H1 (cell line): ENCODE results near the gene CENPB.

Experiments
- BRCA1 ChIP-seq: IDR thresholded peaks from 2 replicates; pipeline ENCODE4 v1.6.1; 2012; ENCODE audit warnings: low read depth, low read length, improper control_type of control experiment
- CHD1 ChIP-seq: IDR thresholded peaks from 2 replicates; pipeline ENCODE4 v1.6.1; 2012; ENCODE audit warnings: low read depth, low read length, improper control_type of control experiment
- CREB1 ChIP-seq: IDR thresholded peaks from 2 replicates; pipeline ENCODE4 v1.6.1; 2012; ENCODE audit warnings: inconsistent platforms
- CTCF ChIP-seq, 3 experiments: IDR thresholded peaks; 1 replicate in 2 of 3; 2 replicates in 1 of 3; pipeline versions ENCODE4 v1.5.1 to v1.6.1; 2011; ENCODE audit warnings: low read length in 3 of 3, mild to moderate bottlenecking in 3 of 3, inconsistent platforms in 2 of 3, low read depth in 1 of 3, moderate library complexity in 1 of 3; ENCODE audit not compliant: insufficient read depth in 1 of 3; ENCODE audit errors: control extremely low read depth in 1 of 3
- EZH2 ChIP-seq: fragments of 200-600 bp; sonication (generic); IDR thresholded peaks from 2 replicates; pipeline ENCODE4 v1.7.1; 2012; ENCODE audit warnings: low read depth, mild to moderate bottlenecking, moderate library complexity, low read length, inconsistent platforms; ENCODE audit not compliant: severe bottlenecking
- JUND ChIP-seq: IDR thresholded peaks from 2 replicates; pipeline ENCODE4 v1.6.1; 2011; ENCODE audit warnings: mild to moderate bottlenecking, improper control_type of control experiment, low read length
- KDM5A ChIP-seq: fragments of 200-600 bp; IDR thresholded peaks from 2 replicates; pipeline ENCODE4 v1.7.1; 2012; ENCODE audit warnings: mild to moderate bottlenecking, low read length, inconsistent platforms, mixed read lengths
- POLR2A ChIP-seq, 2 experiments: IDR thresholded peaks; 1 replicate in 1 of 2; 2 replicates in 1 of 2; pipeline ENCODE4 v1.6.1; 2011; ENCODE audit warnings: low read depth in 2 of 2, low read length in 2 of 2, mild to moderate bottlenecking in 2 of 2; ENCODE audit errors: control extremely low read depth in 1 of 2
- POU5F1 ChIP-seq: IDR thresholded peaks from 2 replicates; pipeline ENCODE4 v1.6.1; 2011; ENCODE audit warnings: low read depth, mild to moderate bottlenecking, low read length, moderate library complexity
- TEAD4 ChIP-seq: IDR thresholded peaks from 2 replicates; pipeline ENCODE4 v1.6.1; 2012; ENCODE audit warnings: low read depth, low read length, inconsistent platforms, mixed read lengths

- TF ChIP-seq KDM5A (no peak), CTCF (IDR thresholded peaks at IDR 0.05; ENCODE audit: control extremely low read depth in 1 of 3, insufficient read depth in 1 of 3, low read depth in 1 of 3, low read length in 3 of 3) (no peak), POLR2A (IDR thresholded peaks at IDR 0.05; ENCODE audit: control extremely low read depth in 1 of 2, low read depth in 2 of 2, low read length in 2 of 2) (no peak), CHD1 (no peak), TEAD4 (no peak), CREB1 (no peak), JUND (no peak), EZH2 (no peak), BRCA1 (no peak), POU5F1 (no peak)
These were observed 18.2 kb upstream of the CENPB start for GRCh38 chr20:3804781-3805180.
